COLO829 (cell line): ENCODE results near the gene ATXN10.

Experiments used
- DNase-seq: peaks from one replicate; pipeline ENCODE4 v3.0.0; 2012; ENCODE audit warnings: low spot score

Gene ATXN10

GRCh38 chr22:45826520-45826919 lies 154.9 kb downstream of the ATXN10 start:
- no peak for DNase-seq

GRCh38 chr22:45828841-45829240 lies 157.2 kb downstream of the ATXN10 start:
- DNase-seq, result no peak

GRCh38 chr22:45830531-45831245 lies 159.1 kb downstream of the ATXN10 start:
- no peak for DNase-seq

- no peak for DNase-seq
Observed at GRCh38 chr22:45831394-45831793, 159.8 kb downstream of the ATXN10 start.

GRCh38 chr22:45832180-45832579 lies 160.5 kb downstream of the ATXN10 start:
- no peak for DNase-seq

- DNase-seq, result no peak
Observed at GRCh38 chr22:45832959-45833580, 161.4 kb downstream of the ATXN10 start.

GRCh38 chr22:45833613-45834012 lies 162.0 kb downstream of the ATXN10 start:
- no peak for DNase-seq

- no peak for DNase-seq
Observed at GRCh38 chr22:45834241-45834640, 162.6 kb downstream of the ATXN10 start.

GRCh38 chr22:45834795-45835194 lies 163.2 kb downstream of the ATXN10 start:
- DNase-seq, result no peak

GRCh38 chr22:45836418-45837169 lies 165.0 kb downstream of the ATXN10 start:
- DNase-seq, result no peak

- DNase-seq, result no peak
Observed at GRCh38 chr22:45837508-45837907, 165.9 kb downstream of the ATXN10 start.

- no peak for DNase-seq
Observed at GRCh38 chr22:45838305-45838887, 166.8 kb downstream of the ATXN10 start.

- DNase-seq, result no peak
Observed at GRCh38 chr22:45840483-45840882, 168.8 kb downstream of the ATXN10 start.

- no peak for DNase-seq
Observed at GRCh38 chr22:45842291-45842991, 170.8 kb downstream of the ATXN10 start.

GRCh38 chr22:45843031-45843430 lies 171.4 kb downstream of the ATXN10 start:
- no peak for DNase-seq

GRCh38 chr22:45843986-45844385 lies 172.4 kb downstream of the ATXN10 start:
- DNase-seq, result no peak

- peak; percentile 82 for DNase-seq
Observed at GRCh38 chr22:45845076-45845487, 173.4 kb downstream of the ATXN10 start.

GRCh38 chr22:45846952-45847351 lies 175.3 kb downstream of the ATXN10 start:
- no peak for DNase-seq

- no peak for DNase-seq
Observed at GRCh38 chr22:45848904-45849303, 177.3 kb downstream of the ATXN10 start.

GRCh38 chr22:45852826-45853225 lies 181.2 kb downstream of the ATXN10 start:
- no peak for DNase-seq

GRCh38 chr22:45855961-45856360 lies 184.3 kb downstream of the ATXN10 start:
- DNase-seq, result no peak

- no peak for DNase-seq
Observed at GRCh38 chr22:45857519-45857918, 185.9 kb downstream of the ATXN10 start.
